Gastrocnemius medialis (tissue), 4 donors: ENCODE results near the gene TIGD3.

Experiments used
- POLR2A ChIP-seq, 2 donors: fragments of 450-650 bp; IDR thresholded peaks; one replicate each; pipeline ENCODE4 v1.6.1; 2017; ENCODE audit warnings: antibody characterized with exemption in 2 of 2, mild to moderate bottlenecking in 2 of 2, moderate library complexity in 2 of 2
- TF ChIP-seq, protein P1 (sequence below), 5 experiments: fragments of 450-650 bp in 3 of 5; fragments of 200-600 bp in 2 of 5; sonication (generic) in 2 of 5; IDR thresholded peaks in 4 of 5; conservative IDR thresholded peaks in 1 of 5; 1 replicate in 4 of 5; 2 replicates in 1 of 5; pipeline ENCODE4 v1.5.1; 2016 to 2019; ENCODE audit warnings: antibody characterized with exemption in 5 of 5, mild to moderate bottlenecking in 3 of 5, moderate library complexity in 3 of 5

GRCh38 chr11:65352783-65353182 is 1.8 kb upstream of the TIGD3 start:
- TF ChIP-seq, protein P1, sequence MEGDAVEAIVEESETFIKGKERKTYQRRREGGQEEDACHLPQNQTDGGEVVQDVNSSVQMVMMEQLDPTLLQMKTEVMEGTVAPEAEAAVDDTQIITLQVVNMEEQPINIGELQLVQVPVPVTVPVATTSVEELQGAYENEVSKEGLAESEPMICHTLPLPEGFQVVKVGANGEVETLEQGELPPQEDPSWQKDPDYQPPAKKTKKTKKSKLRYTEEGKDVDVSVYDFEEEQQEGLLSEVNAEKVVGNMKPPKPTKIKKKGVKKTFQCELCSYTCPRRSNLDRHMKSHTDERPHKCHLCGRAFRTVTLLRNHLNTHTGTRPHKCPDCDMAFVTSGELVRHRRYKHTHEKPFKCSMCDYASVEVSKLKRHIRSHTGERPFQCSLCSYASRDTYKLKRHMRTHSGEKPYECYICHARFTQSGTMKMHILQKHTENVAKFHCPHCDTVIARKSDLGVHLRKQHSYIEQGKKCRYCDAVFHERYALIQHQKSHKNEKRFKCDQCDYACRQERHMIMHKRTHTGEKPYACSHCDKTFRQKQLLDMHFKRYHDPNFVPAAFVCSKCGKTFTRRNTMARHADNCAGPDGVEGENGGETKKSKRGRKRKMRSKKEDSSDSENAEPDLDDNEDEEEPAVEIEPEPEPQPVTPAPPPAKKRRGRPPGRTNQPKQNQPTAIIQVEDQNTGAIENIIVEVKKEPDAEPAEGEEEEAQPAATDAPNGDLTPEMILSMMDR (IDR thresholded peaks at IDR 0.05 in 4 of 5, conservative IDR thresholded peaks at IDR 0.05 in 1 of 5) = no peak
- no peak for TF ChIP-seq POLR2A (IDR thresholded peaks at IDR 0.05)
